Neural progenitor cell (in vitro differentiated cells): Measurements from ENCODE around the gene RRBP1.

Experiments used
- CTCF ChIP-seq: fragments of 200-600 bp; sonication (generic); IDR thresholded peaks from 2 replicates; pipeline ENCODE4 v1.5.1; 2017; ENCODE audit warnings: antibody characterized with exemption, mild to moderate bottlenecking
- EZH2 ChIP-seq: fragments of 200-600 bp; sonication (generic); IDR thresholded peaks from 2 replicates; pipeline ENCODE4 v1.6.1; 2017; ENCODE audit warnings: antibody characterized with exemption, mild to moderate bottlenecking, moderate library complexity
- EZH2phosphoT487 ChIP-seq: fragments of 200-600 bp; sonication (generic); IDR thresholded peaks from 2 replicates; pipeline ENCODE4 v1.6.1; 2017; ENCODE audit warnings: antibody characterized with exemption

GRCh38 chr20:17682889-17683198, 802 bp upstream of the RRBP1 start:
- no peak for TF ChIP-seq CTCF
- no peak for TF ChIP-seq EZH2
- no peak for TF ChIP-seq EZH2phosphoT487
